ENCODE data around the gene KMT2E.
"Not testable (repeated sequence)": the region's sequence is repeated elsewhere in the genome, so short reads cannot be mapped to it uniquely, and the experiment has no call there.

The KMT2E gene

DNA sequence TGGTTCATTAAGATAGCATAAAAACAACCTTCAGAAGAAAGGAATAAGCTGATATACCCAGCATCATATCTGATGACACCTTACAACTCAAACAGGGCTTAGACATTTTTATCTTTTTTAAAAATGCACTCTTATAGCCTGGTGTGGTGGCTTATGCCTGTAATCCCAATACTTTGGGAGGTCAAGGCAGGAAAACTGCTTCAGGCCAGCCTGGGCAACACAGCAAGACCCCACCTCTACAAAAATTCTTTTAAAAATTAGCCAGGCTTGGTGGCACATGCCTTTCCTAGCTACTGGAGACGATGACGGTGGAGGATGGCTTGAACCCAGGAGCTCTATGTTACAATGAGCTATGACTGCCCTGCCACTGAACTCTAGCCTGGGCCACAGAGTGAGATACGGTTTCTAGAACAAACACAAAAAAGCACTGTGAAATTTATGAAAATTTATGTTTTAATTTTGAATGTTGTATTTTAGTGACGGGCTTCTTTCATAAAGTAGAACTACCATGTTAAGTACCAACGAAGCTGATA, 12.3 kb upstream of the KMT2E start:
- no peak for TF ChIP-seq CTCF (IDR thresholded peaks at IDR 0.05; ENCODE audit: low read depth, low read length, missing control alignments)
- H3K4me3 ChIP-seq (replicated peaks; ENCODE audit: low read depth, low read length): no peak overlapping the region
- DNase-seq (ENCODE audit: extremely low read depth, low read depth): no peak

DNA sequence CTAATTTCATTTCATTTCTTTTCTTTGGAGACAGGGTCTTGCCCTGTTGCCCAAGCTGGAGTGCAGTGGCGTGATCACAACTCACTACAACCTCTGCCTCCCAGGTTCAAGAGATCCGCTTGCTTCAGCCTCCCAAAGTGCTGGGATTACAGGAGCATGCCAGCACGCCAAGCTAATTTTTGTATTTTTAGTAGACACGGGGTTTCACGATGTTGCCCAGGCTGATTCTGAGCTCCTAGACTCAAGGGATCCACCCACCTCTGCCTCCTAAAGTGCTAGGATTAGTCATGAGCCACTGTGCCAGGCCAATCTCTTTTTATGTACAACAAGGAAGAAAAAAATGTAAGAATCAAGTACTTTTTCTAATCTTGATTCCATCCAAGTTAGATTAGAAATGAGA, 10.7 kb upstream of the KMT2E start:
- TF ChIP-seq CTCF (IDR thresholded peaks at IDR 0.05; ENCODE audit: low read depth, low read length, missing control alignments): no peak
- H3K4me3 ChIP-seq (replicated peaks; ENCODE audit: low read depth, low read length): peak overlapping the region; percentile 10; the same call in 1 of the 2 replicates
- DNase-seq (ENCODE audit: extremely low read depth, low read depth): no peak

GRCh38 chr7:105003872-105004510, 10.0 kb upstream of the KMT2E start:
- H3K4me3 ChIP-seq (replicated peaks; ENCODE audit: low read depth, low read length): no peak overlapping the region
- no peak for DNase-seq (ENCODE audit: extremely low read depth, low read depth)
- TF ChIP-seq CTCF (IDR thresholded peaks at IDR 0.05; ENCODE audit: low read depth, low read length, missing control alignments): no peak

GRCh38 chr7:105005006-105005405, 9.0 kb upstream of the KMT2E start:
- not testable (repeated sequence) for H3K4me3 ChIP-seq (replicated peaks; ENCODE audit: low read depth, low read length); DNase-seq (ENCODE audit: extremely low read depth, low read depth)

- not testable (repeated sequence) for H3K4me3 ChIP-seq (replicated peaks; ENCODE audit: low read depth, low read length); DNase-seq (ENCODE audit: extremely low read depth, low read depth)
Observed at GRCh38 chr7:105005486-105005885, 8.5 kb upstream of the KMT2E start.

- TF ChIP-seq CTCF (IDR thresholded peaks at IDR 0.05; ENCODE audit: low read depth, low read length, missing control alignments): no peak
- H3K4me3 ChIP-seq (replicated peaks; ENCODE audit: low read depth, low read length): no peak overlapping the region
- DNase-seq (ENCODE audit: extremely low read depth, low read depth): no peak
Observed at GRCh38 chr7:105006367-105007136, 7.5 kb upstream of the KMT2E start.

- TF ChIP-seq CTCF (IDR thresholded peaks at IDR 0.05; ENCODE audit: low read depth, low read length, missing control alignments): no peak
- DNase-seq (ENCODE audit: extremely low read depth, low read depth): no peak
- H3K4me3 ChIP-seq (replicated peaks; ENCODE audit: low read depth, low read length): no peak overlapping the region
Observed at GRCh38 chr7:105007298-105007697, 6.7 kb upstream of the KMT2E start.
